Endothelial cell of umbilical vein (primary cell): ENCODE results near the gene ARHGAP9. TPM values are rescaled to one million over a fixed set of nuclear protein-coding genes. Genes with fewer than 3 reads are reported as not detected.

Source experiments
- BruUV-seq: library from RNA; stranded (reverse); fragments of 400-500 nt; replicated peaks from 2 replicates; lab custom pipeline; 2021; lab: Mats Ljungman, UMichigan
- CTCF ChIA-PET: fragments of 300-600, 350-600 bp; sonication (Branson Sonifier 250); formaldehyde crosslinking; loops from one replicate; lab custom pipeline; 2021; ENCODE audit warnings: antibody characterized with exemption, inconsistent platforms; lab: Charles Lee
- POLR2A ChIA-PET: fragments of 300-600, 350-600 bp; sonication (Branson Sonifier 250); formaldehyde crosslinking; loops from one replicate; lab custom pipeline; 2021; ENCODE audit warnings: antibody characterized with exemption, inconsistent platforms; lab: Charles Lee
- DNase-seq: peaks from one replicate; pipeline ENCODE4 v3.0.0-alpha.2; 2011; ENCODE audit warnings: low read depth, low spot score
- FAIRE-seq: peaks from 2 replicates; lab custom pipeline; 2011; peaks lifted over from hg19 to GRCh38; lab: Jason Lieb, UNC
- H2AFZ ChIP-seq: 2 replicates; pipeline ENCODE4 v1.6.0; 2012; ENCODE audit warnings: low read depth, low read length, control low read depth, inconsistent platforms
- H3K27ac ChIP-seq: 2 replicates; pipeline ENCODE4 v1.5.1; 2011; ENCODE audit warnings: low read depth, mild to moderate bottlenecking, control low read depth, low read length, moderate library complexity; ENCODE audit not compliant: insufficient read depth
- H3K27me3 ChIP-seq, 2 experiments: 2 replicates each; pipeline versions ENCODE4 v1.6.0 to v1.6.1; 2011; ENCODE audit warnings: low read length in 2 of 2, mixed read lengths in 1 of 2; ENCODE audit not compliant: control insufficient read depth in 2 of 2, insufficient read depth in 2 of 2
- H3K36me3 ChIP-seq, 2 experiments: 2 replicates in 1 of 2; 3 replicates in 1 of 2; pipeline ENCODE4 v1.5.1; 2011; ENCODE audit warnings: low read length in 2 of 2, mild to moderate bottlenecking in 1 of 2, moderate library complexity in 1 of 2; ENCODE audit not compliant: control insufficient read depth in 2 of 2, insufficient read depth in 2 of 2; ENCODE audit errors: extremely low read depth in 1 of 2
- H3K4me1 ChIP-seq: 3 replicates; pipeline ENCODE4 v1.5.1; 2011; ENCODE audit warnings: mild to moderate bottlenecking, low read length; ENCODE audit not compliant: control insufficient read depth, insufficient read depth; ENCODE audit errors: extremely low read depth
- H3K4me2 ChIP-seq: 2 replicates; pipeline ENCODE4 v1.6.1; 2011; ENCODE audit warnings: low read length, control low read depth, mixed read lengths; ENCODE audit not compliant: insufficient read depth
- H3K4me3 ChIP-seq, 3 experiments: fragments of 200-600 bp in 1 of 3; sonication (generic), shearing (Covaris generic) in 1 of 3; replicated peaks in 1 of 3; 2 replicates each; pipeline ENCODE4 v1.5.1; 2011 to 2016; ENCODE audit warnings: control low read depth in 3 of 3, low read length in 3 of 3, mild to moderate bottlenecking in 2 of 3, inconsistent platforms in 1 of 3, low read depth in 1 of 3, moderate library complexity in 1 of 3; ENCODE audit not compliant: insufficient read depth in 1 of 3
- H3K79me2 ChIP-seq: 2 replicates; pipeline ENCODE4 v1.6.0; 2012; ENCODE audit warnings: low read length, inconsistent platforms; ENCODE audit not compliant: control insufficient read depth, insufficient read depth
- H3K9ac ChIP-seq: replicated peaks from 2 replicates; pipeline ENCODE3; 2011; ENCODE audit warnings: low read length, control low read depth; ENCODE audit not compliant: insufficient read depth; ENCODE audit errors: extremely low read depth
- H3K9me1 ChIP-seq: replicated peaks from 3 replicates; pipeline ENCODE4 v1.6.0; 2011; ENCODE audit warnings: mild to moderate bottlenecking, low read length; ENCODE audit not compliant: control insufficient read depth, insufficient read depth; ENCODE audit errors: extremely low read depth
- H3K9me3 ChIP-seq: replicated peaks from 2 replicates; pipeline ENCODE4 v1.5.1; 2012; ENCODE audit warnings: low read length, inconsistent platforms; ENCODE audit not compliant: control insufficient read depth, insufficient read depth
- H4K20me1 ChIP-seq: replicated peaks from 2 replicates; pipeline ENCODE3; 2011; ENCODE audit warnings: mild to moderate bottlenecking, low read length; ENCODE audit not compliant: control insufficient read depth, insufficient read depth; ENCODE audit errors: extremely low read depth
- CTCF ChIP-seq, 2 donors: IDR thresholded peaks; 1 replicate in 1 of 2; 2 replicates in 1 of 2; pipeline ENCODE4 v1.5.1; 2011; ENCODE audit warnings: low read length in 2 of 2, mild to moderate bottlenecking in 2 of 2, moderate library complexity in 2 of 2, control low read depth in 1 of 2, inconsistent platforms in 1 of 2, low read depth in 1 of 2; ENCODE audit not compliant: insufficient read depth in 1 of 2; ENCODE audit errors: extremely low read depth in 1 of 2
- EZH2 ChIP-seq: IDR thresholded peaks from 2 replicates; pipeline ENCODE4 v1.6.1; 2012; ENCODE audit warnings: borderline replicate concordance, low read depth, mild to moderate bottlenecking, moderate library complexity, low read length, inconsistent platforms; ENCODE audit not compliant: severe bottlenecking
- FOS ChIP-seq: IDR thresholded peaks from 2 replicates; pipeline ENCODE4 v1.6.1; 2011; ENCODE audit warnings: mild to moderate bottlenecking, low read length, moderate library complexity, borderline replicate concordance; ENCODE audit not compliant: insufficient read depth
- GATA2 ChIP-seq: IDR thresholded peaks from 2 replicates; pipeline ENCODE4 v1.7.0; 2011; ENCODE audit warnings: low read depth, mild to moderate bottlenecking, moderate library complexity, mixed read lengths, low read length; ENCODE audit not compliant: insufficient read length, insufficient read depth
- JUN ChIP-seq: IDR thresholded peaks from 2 replicates; pipeline ENCODE4 v1.6.1; 2011; ENCODE audit warnings: borderline replicate concordance, low read depth; ENCODE audit not compliant: insufficient read length, insufficient read depth
- MYC ChIP-seq: IDR thresholded peaks from one replicate; pipeline ENCODE4 v1.6.1; 2011; ENCODE audit warnings: mild to moderate bottlenecking, low read depth, low read length
- POLR2A ChIP-seq: IDR thresholded peaks from 2 replicates; pipeline ENCODE4 v1.6.1; 2012; ENCODE audit warnings: low read depth, mild to moderate bottlenecking, control low read depth, low read length
- POLR2AphosphoS5 ChIP-seq: IDR thresholded peaks from 2 replicates; pipeline ENCODE4 v1.6.1; 2012; ENCODE audit warnings: low read depth, mild to moderate bottlenecking, control low read depth, low read length, moderate library complexity; ENCODE audit not compliant: insufficient read depth
- dilution Hi-C: fragments of 300-500 bp; cut with MboI; formaldehyde crosslinking; loops from one replicate; pipeline ENCODE4 v1.15.0; 2019; ENCODE audit warnings: low sequenced_read_pairs; ENCODE audit not compliant: extremely low pct_ligation_motif_present
- intact Hi-C: fragments of 100-400 bp; cut with micrococcal nuclease; formaldehyde crosslinking; loops from one replicate; pipeline ENCODE4 v1.10.0; 2022
- polyA plus RNA-seq, 4 experiments: library from polyadenylated mRNA; depleted of rRNA in 3 of 4; stranded (reverse) in 3 of 4; unstranded in 1 of 4; fragments of >200 nt; gene quantifications; 2 replicates each; pipeline versions ENCODE4 v1.2.1 to v1.2.3, GENCODE V29; 2011 to 2012; ENCODE audit warnings: missing spikeins in 1 of 4
- total RNA-seq: library from RNA; stranded (reverse); gene quantifications from 2 replicates; pipeline ENCODE4 v1.2.3, GENCODE V29; 2021
- TF ChIP-seq, protein P1 (sequence below): IDR thresholded peaks from 2 replicates; pipeline ENCODE4 v1.6.1; 2011; ENCODE audit not compliant: insufficient read depth, insufficient read length

Gene ARHGAP9
- total and polyA plus RNA-seq, 2 donors (not counting 3 experiments of a cell fraction or from before 2014, with no cell fraction given): 0.25 to 0.38 TPM

DNA sequence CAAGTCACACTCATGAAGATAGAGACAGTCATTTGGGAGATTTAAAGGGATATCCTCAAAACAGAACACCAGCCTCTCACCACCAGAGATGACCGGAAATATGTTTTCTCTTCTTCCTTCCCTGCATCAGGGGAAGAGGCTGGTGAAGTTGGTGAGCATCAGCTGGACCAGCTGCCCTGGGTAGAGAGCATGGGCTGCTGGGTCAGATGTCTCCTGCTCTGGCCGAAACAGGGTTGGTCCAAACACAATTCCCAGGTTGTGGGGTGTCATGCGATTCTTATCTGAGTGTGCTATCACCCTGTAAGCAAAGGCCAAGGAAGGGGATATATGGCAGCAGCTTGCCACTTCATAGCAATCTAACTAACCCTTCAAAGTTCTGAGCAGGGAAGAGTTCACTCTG lies 7.3 kb downstream of the ARHGAP9 start:
- Histone ChIP-seq H3K79me2 (no peaks in the 10 kb centered on the region), H3K4me1 (peaks cover 5% of the 10 kb centered on the region), H4K20me1 (no peaks in the 10 kb centered on the region), H3K27ac (no peak overlapping the region), H3K4me3 (no peak overlapping the region), H3K4me2 (no peak overlapping the region), H3K9me1 (no peaks in the 10 kb centered on the region), H2AFZ (no peak overlapping the region), H3K9me3 (no peaks in the 10 kb centered on the region), H3K9ac (no peak overlapping the region), H3K27me3 (peaks cover 55 to 61% of the 10 kb centered on the region in 2 experiments), H3K36me3 (no peaks in the 10 kb centered on the region)
- DNase-seq (no peak), FAIRE-seq (no peak)
- dilution Hi-C loops: no loop called here
- BruUV-seq: no TSS peak
- no peak for TF ChIP-seq GATA2
- TF ChIP-seq CTCF (IDR thresholded peaks at IDR 0.05; ENCODE audit: extremely low read depth in 1 of 2, insufficient read depth in 1 of 2, low read depth in 1 of 2, low read length in 2 of 2): no peak
- TF ChIP-seq EZH2: no peak
- TF ChIP-seq POLR2A: no peak
- TF ChIP-seq, protein P1, sequence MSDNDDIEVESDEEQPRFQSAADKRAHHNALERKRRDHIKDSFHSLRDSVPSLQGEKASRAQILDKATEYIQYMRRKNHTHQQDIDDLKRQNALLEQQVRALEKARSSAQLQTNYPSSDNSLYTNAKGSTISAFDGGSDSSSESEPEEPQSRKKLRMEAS: no peak
- no peak for TF ChIP-seq FOS
- no peak for TF ChIP-seq JUN
- no peak for TF ChIP-seq POLR2AphosphoS5
- no peak for TF ChIP-seq MYC
- intact Hi-C loops: no loop called here
- CTCF ChIA-PET: interaction anchor here (1.5 to 4.0 kb wide), 2 partner anchors 9 to 13 kb away, joined by 4 to 17 read pairs; partner anchors contain the start of gene GLI1
- POLR2A ChIA-PET: no interaction called here
